ENCODE measurements around the gene GPR160. TPM values are rescaled to one million over a fixed set of nuclear protein-coding genes. Genes with fewer than 3 reads are reported as not detected.

The GPR160 gene
- total and polyA plus RNA-seq, 10 of the 15 experiments (the other 5 are each of a cell fraction or from before 2014, with no cell fraction given) = 1.2 to 57.7 (median 30.9) TPM

- peak; percentile 92 for TF ChIP-seq POU2F2 (IDR thresholded peaks at IDR 0.05; ENCODE audit: borderline replicate concordance, low read depth, low read length)
- TF ChIP-seq ASH2L (IDR thresholded peaks at IDR 0.05; ENCODE audit: borderline replicate concordance, low read depth) = no peak
- no peak for TF ChIP-seq FOXK2 (IDR thresholded peaks at IDR 0.05)
- peak; percentile 70 for TF ChIP-seq PKNOX1 (IDR thresholded peaks at IDR 0.05)
- TF ChIP-seq CBFB (IDR thresholded peaks at IDR 0.05; ENCODE audit: low read depth) = peak; percentile 68; the same call in 1 of the 2 replicates
- no peak for TF ChIP-seq RAD51 (IDR thresholded peaks at IDR 0.05)
These were observed 19.1 kb downstream of the GPR160 start (continued) for GRCh38 chr3:170056710-170057454.

- Histone ChIP-seq H3K27ac (ENCODE audit: control insufficient read depth, insufficient read depth) (peak overlapping the region; percentile 94), H3K4me2 (ENCODE audit: control insufficient read depth, insufficient read depth) (peak overlapping the region; percentile 64), H4K20me1 (ENCODE audit: control insufficient read depth, insufficient read depth) (no peaks in the 10 kb centered on the region), H3K4me3 (peak overlapping the region; percentile 56), H3K79me2 (ENCODE audit: control insufficient read depth, insufficient read depth, low read length) (peaks cover 55% of the 10 kb centered on the region), H3K27me3 (replicated peaks in 1 of 2; ENCODE audit: control insufficient read depth in 2 of 2, insufficient read depth in 2 of 2, low read length in 1 of 2) (no peaks in the 10 kb centered on the region), H3K4me1 (ENCODE audit: control insufficient read depth, insufficient read depth, low read length) (peaks cover 42% of the 10 kb centered on the region), H3K9me3 (replicated peaks; ENCODE audit: control insufficient read depth, insufficient read depth, low read length) (no peaks in the 10 kb centered on the region; the same call in none of the 3 replicates), H3K36me3 (ENCODE audit: control insufficient read depth in 2 of 2, insufficient read depth in 2 of 2, low read length in 1 of 2) (peaks cover 0 to 11% of the 10 kb centered on the region in 2 experiments; a peak in 2 of 4 replicates), H3K9ac (ENCODE audit: control insufficient read depth, insufficient read depth, low read length) (peak overlapping the region; percentile 61), H2AFZ (ENCODE audit: control insufficient read depth, low read depth, low read length) (no peak overlapping the region)
- in situ Hi-C loops (cut with MboI) = loop anchor here (10.0 kb wide), 2 partner anchors 193 to 577 kb away; partner anchors contain the start of gene LRRC31
- WGBS (ENCODE audit: insufficient coverage, insufficient replicate concordance, low lambda C conversion rate, missing lambda C conversion rate) = 27% methylated on average over 3 of the region's 3 CpGs
- ATAC-seq (no peak), DNase-seq (ENCODE audit: low read depth, low spot score) (no peak), FAIRE-seq (no peak)
- no peak for TF ChIP-seq TCF12 (IDR thresholded peaks at IDR 0.05; ENCODE audit: low read depth, low read length)
- no peak for TF ChIP-seq STAT3 (IDR thresholded peaks at IDR 0.05; ENCODE audit: low read depth, low read length)
- TF ChIP-seq EP300 (IDR thresholded peaks at IDR 0.05; ENCODE audit: borderline replicate concordance in 1 of 2, control insufficient read depth in 1 of 2, low read depth in 2 of 2, low read length in 2 of 2) = no peak
- no peak for TF ChIP-seq KDM1A (IDR thresholded peaks at IDR 0.05; ENCODE audit: borderline replicate concordance)
- no peak for TF ChIP-seq NFYB (IDR thresholded peaks at IDR 0.05; ENCODE audit: insufficient read depth, low read depth, low read length)
- TF ChIP-seq EED (IDR thresholded peaks at IDR 0.05; ENCODE audit: low read depth) = peak; percentile 50; the same call in 1 of the 2 replicates
- TF ChIP-seq, protein P1, sequence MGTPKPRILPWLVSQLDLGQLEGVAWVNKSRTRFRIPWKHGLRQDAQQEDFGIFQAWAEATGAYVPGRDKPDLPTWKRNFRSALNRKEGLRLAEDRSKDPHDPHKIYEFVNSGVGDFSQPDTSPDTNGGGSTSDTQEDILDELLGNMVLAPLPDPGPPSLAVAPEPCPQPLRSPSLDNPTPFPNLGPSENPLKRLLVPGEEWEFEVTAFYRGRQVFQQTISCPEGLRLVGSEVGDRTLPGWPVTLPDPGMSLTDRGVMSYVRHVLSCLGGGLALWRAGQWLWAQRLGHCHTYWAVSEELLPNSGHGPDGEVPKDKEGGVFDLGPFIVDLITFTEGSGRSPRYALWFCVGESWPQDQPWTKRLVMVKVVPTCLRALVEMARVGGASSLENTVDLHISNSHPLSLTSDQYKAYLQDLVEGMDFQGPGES (IDR thresholded peaks at IDR 0.05) = no peak
- TF ChIP-seq ZNF274 (IDR thresholded peaks at IDR 0.05; ENCODE audit: insufficient read depth, insufficient read length) = no peak
- TF ChIP-seq RUNX3 (IDR thresholded peaks at IDR 0.05; ENCODE audit: low read length) = 0 out of 2 replicates have a peak, but pooled peaks have one; percentile 21
- no peak for TF ChIP-seq BCL3 (IDR thresholded peaks at IDR 0.05; ENCODE audit: borderline replicate concordance, insufficient read depth, low read depth, low read length, poor library complexity, severe bottlenecking)
- TF ChIP-seq RAD51 (IDR thresholded peaks at IDR 0.05) = no peak
- TF ChIP-seq LARP7 (IDR thresholded peaks at IDR 0.05) = no peak
- intact Hi-C loops (cut with micrococcal nuclease; ENCODE audit: unreplicated experiment) = loop anchor here (5.0 kb wide), 3 partner anchors 210 to 575 kb away; partner anchors contain the start of gene SKIL
- BruUV-seq (replicated peaks) = no TSS peak
- ChIA-PET SMC1A (ENCODE audit: uncharacterized antibody, unreplicated experiment) (interaction anchor here (0.6 to 4.1 kb wide), 5 partner anchors 13 to 195 kb away, joined by 3 to 30 read pairs (median 5); no protein-coding TSS in a partner anchor), CTCF (interaction anchor here (1.3 kb wide), 1 partner anchor 23 kb away, joined by 3 read pairs; no protein-coding TSS in a partner anchor), POLR2A (interaction anchor here (0.5 to 1.2 kb wide), 2 partner anchors 71 to 124 kb away, joined by 3 read pairs; no protein-coding TSS in a partner anchor), RAD21 (ENCODE audit: unreplicated experiment) (interaction anchor here (1.5 kb wide), 1 partner anchor 35 kb away, joined by 3 read pairs; no protein-coding TSS in a partner anchor)
These were observed 19.8 kb downstream of the GPR160 start for GRCh38 chr3:170057550-170057949.
